Placental pericyte (primary cell): ENCODE measurements around the gene IL32. TPM values are rescaled to one million over a fixed set of nuclear protein-coding genes. Genes with fewer than 3 reads are reported as not detected.

Experiments
- small RNA-seq: library from RNA; depleted of rRNA; stranded (forward); fragments of <200 nt; gene quantifications from one replicate; pipeline ENCODE3, GENCODE V24; 2012; ENCODE audit warnings: low replicate concordance
- total RNA-seq: library from RNA; depleted of rRNA; stranded (reverse); fragments of >200 nt; gene quantifications from 2 replicates; pipeline ENCODE4 v1.2.3, GENCODE V29; 2012

Gene IL32
- total RNA-seq: 3.7 and 21.7 TPM in 2 replicates

GRCh38 chr16:3065069-3065741 is at the start of gene IL32:
Gene IL32 (plus strand): TSS chr16:3065640. CDS start chr16:3065812, 172 bp downstream.

DNA sequence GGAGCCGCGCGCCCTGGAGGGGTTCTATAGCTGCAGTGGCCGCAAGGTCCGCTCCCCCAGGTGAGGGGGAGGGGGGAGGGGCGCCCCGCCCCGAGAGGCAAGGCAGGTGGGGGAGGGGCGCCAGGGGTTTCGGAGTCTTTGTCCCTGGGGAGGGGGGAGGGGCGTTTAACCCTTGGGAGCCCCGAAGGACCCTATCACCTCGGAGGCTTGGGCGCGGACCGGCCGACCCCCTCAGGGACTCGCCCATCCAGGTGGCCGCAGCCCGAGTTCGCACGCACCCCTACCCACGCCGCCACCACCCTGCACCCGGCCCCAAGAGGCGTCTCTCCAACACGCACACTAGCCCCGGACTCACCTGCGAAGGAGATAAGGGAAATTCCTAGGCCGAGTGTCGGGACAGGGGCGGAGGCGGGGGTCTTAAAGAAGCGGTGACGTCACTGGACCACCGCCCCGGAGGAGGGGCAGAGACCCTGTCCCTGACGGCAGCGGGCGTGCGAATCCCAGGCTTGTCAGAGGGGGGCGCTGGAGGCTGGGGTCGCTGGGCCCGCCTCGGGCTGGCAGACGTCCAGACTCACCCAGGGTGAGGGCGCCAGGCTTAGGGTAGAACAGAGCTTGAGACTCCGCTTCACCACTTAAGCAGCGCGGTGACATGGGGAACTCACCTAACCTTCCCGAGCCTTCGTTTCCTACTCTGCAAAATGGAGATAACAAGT is 47.5 kb upstream of the IL32 start, which contains the start of gene CLDN6:
CLDN6 (minus strand) TSS at position 390 of the 713 bp plus-strand sequence. CDS start 2,162 bp downstream, outside the sequence.

GRCh38 chr16:3020247-3020603 is 45.2 kb upstream of the IL32 start, which contains the start of gene TNFRSF12A:
Gene TNFRSF12A (plus strand): TSS chr16:3020368. CDS start chr16:3020398, 30 bp downstream.

DNA sequence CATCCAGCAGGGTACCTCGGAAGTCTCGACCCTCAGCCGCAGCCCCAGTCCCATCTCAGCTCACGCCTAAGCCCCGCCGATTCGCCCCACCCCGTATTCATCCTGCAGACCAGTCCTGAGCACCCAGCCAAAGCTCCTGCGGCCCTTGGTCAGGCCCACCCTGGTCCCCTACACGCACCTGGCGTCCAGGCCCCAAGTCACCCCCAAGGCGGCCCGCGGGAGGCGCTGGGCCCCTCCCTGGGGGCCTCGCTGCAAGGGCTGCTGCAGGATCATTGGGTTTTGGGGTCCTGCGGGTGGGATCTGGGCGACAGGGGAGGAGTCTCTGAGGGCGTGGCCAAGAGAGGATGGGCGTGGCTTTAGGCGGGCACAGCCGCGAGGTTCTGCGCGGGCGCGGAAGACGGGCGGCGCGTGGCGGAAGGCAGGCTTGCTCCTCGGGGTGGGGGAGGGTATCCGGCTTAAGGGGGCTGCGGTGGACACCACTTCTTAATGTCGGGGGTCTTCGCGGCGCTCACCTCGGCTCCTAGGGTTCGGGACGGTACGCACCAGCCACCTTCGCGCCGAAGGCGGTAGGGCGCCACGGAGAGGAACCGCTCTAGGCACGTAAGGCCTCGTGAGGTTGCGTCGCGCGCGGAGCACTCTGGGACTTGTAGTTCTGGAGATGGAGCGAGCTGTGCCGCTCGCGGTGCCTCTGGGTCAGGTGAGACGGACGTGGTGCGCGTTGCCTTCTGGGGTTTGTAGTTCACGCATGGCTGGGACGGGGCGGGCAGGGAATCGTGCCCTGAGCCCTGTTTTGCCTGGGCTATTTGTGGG is 41.6 kb upstream of the IL32 start, which contains the start of the genes HCFC1R1 and THOC6:
HCFC1R1 (minus strand) TSS at position 274 of the 810 bp plus-strand sequence; CDS start at position 273, 1 bp downstream.
THOC6 (plus strand) TSS at position 367 of the 810 bp plus-strand sequence; CDS start at position 659, 292 bp downstream.

DNA sequence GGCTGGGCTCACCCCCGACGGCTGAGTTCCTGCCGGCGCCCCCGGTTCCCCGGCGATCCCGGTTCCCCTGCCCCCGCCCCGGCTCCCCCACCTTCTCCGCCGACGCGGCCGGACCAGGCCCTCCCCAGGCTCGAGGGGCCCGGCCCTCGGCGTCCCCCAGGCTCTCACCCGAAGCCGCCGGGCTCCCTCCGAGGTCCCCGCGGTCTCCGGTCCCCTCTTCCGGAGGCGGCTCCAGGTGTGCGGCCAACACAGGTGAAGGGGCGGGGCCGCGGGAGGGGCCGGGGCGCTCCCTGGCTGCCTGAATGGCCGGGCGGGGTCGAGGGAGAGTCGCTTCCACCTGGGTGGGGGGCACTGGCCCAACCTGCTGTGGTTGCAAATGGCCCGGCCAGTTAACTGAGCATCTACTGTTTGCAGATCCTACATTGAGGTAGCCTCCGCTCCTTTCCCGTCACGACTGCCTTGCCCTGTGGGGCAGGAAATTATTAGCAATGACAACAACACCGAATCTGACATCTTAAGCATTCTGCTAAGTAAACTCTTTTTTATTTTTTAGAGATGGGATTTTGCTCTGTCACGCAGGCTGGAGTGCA is 28.6 kb upstream of the IL32 start, which contains the start of gene BICDL2:
BICDL2 (minus strand) TSS at position 219 of the 590 bp plus-strand sequence. CDS start 1,448 bp downstream, outside the sequence.

GRCh38 chr16:3045758-3046640 is 19.4 kb upstream of the IL32 start, which contains the start of gene MMP25:
Gene MMP25 (plus strand): TSS chr16:3046561. CDS start chr16:3046918, 357 bp downstream.

GRCh38 chr16:3098459-3099394 is 33.3 kb downstream of the IL32 start, which contains the start of gene ZSCAN10:
Gene ZSCAN10 (minus strand): TSS chr16:3099294. CDS start chr16:3092937, 6,357 bp downstream.

GRCh38 chr16:3112058-3112880 is 46.8 kb downstream of the IL32 start, which contains the start of gene ZNF205:
Gene ZNF205 (plus strand): TSS chr16:3112586. CDS start chr16:3113431, 845 bp downstream.

Small RNA genes lying within 50 kb of the gene (small RNA-seq; reads per million reads assigned to genes)
- 0.16 reads per million for gene RNU1-22P

Other genes starting within 250 kb of the IL32 start
- gene PRSS21, start 248.4 kb upstream of the IL32 start, total RNA-seq: not detected in 2 replicates
- 0.29 TPM in 1 of 2 replicates, not detected in the other for gene ZG16B, start 235.3 kb upstream of the IL32 start, total RNA-seq
- 2.7 TPM in 1 of 2 replicates, not detected in the other for gene PRSS22, start 207.5 kb upstream of the IL32 start, total RNA-seq
- gene FLYWCH2, start 182.4 kb upstream of the IL32 start, total RNA-seq: 53.0 and 83.3 TPM in 2 replicates
- gene FLYWCH1, start 153.7 kb upstream of the IL32 start, total RNA-seq: 42.2 and 55.8 TPM in 2 replicates
- not detected in 2 replicates for gene KREMEN2, start 101.4 kb upstream of the IL32 start, total RNA-seq
- 1.1 and 12.2 TPM in 2 replicates for gene PAQR4, start 96.3 kb upstream of the IL32 start, total RNA-seq
- 0.22 and 27.1 TPM in 2 replicates for gene PKMYT1, start 85.2 kb upstream of the IL32 start, total RNA-seq
- not detected in 2 replicates for gene CLDN9, start 52.7 kb upstream of the IL32 start, total RNA-seq
- 0.14 and 0.22 TPM in 2 replicates for gene CLDN6, start 47.5 kb upstream of the IL32 start, total RNA-seq
- 216 and 619 TPM in 2 replicates for gene TNFRSF12A, start 45.3 kb upstream of the IL32 start, total RNA-seq
- 11.6 and 21.7 TPM in 2 replicates for gene HCFC1R1, start 41.7 kb upstream of the IL32 start, total RNA-seq
- 32.2 and 40.7 TPM in 2 replicates for gene THOC6, start 41.6 kb upstream of the IL32 start, total RNA-seq
- gene BICDL2, start 28.7 kb upstream of the IL32 start, total RNA-seq: under 0.01 TPM in 1 of 2 replicates, not detected in the other
- gene MMP25, start 19.1 kb upstream of the IL32 start, total RNA-seq: not detected in 2 replicates
- not detected in 2 replicates for gene ZSCAN10, start 33.7 kb downstream of the IL32 start, total RNA-seq
- 17.9 and 20.0 TPM in 2 replicates for gene ZNF205, start 46.9 kb downstream of the IL32 start, total RNA-seq
- 8.3 and 11.4 TPM in 2 replicates for gene ZNF213, start 69.4 kb downstream of the IL32 start, total RNA-seq
- not detected in 2 replicates for gene OR1F1, start 122.6 kb downstream of the IL32 start, total RNA-seq
- gene ZNF200, start 169.5 kb downstream of the IL32 start, total RNA-seq: 12.9 and 14.0 TPM in 2 replicates
- not detected in 2 replicates for gene MEFV, start 191.0 kb downstream of the IL32 start, total RNA-seq
- gene ZNF263, start 217.9 kb downstream of the IL32 start, total RNA-seq: 49.5 and 54.7 TPM in 2 replicates
- gene TIGD7, start 239.8 kb downstream of the IL32 start, total RNA-seq: 2.4 and 3.6 TPM in 2 replicates
- 22.3 and 28.1 TPM in 2 replicates for gene ZNF75A, start 239.9 kb downstream of the IL32 start, total RNA-seq